ENCODE results near the gene NOS1AP.

NOS1AP gene

GRCh38 chr1:162376691-162377090 is 307.2 kb downstream of the NOS1AP start, which contains the start of gene SPATA46:
SPATA46 (minus strand) TSS chr1:162376854; CDS start chr1:162376790, 64 bp downstream.
- H3K36me3 ChIP-seq (replicated peaks; ENCODE audit: insufficient read depth, low read length), result no peaks in the 10 kb centered on the region
- H3K9ac ChIP-seq (ENCODE audit: low read length), result no peak within 1 kb of the TSS
- no peak within 1 kb of the TSS for H3K4me3 ChIP-seq (ENCODE audit: low read length)
- H3K79me2 ChIP-seq (ENCODE audit: low read length), result no peaks in the 10 kb centered on the region
- no peak within 1 kb of the TSS for H3K27ac ChIP-seq (ENCODE audit: low read length)
- H3K4me2 ChIP-seq (ENCODE audit: low read depth, low read length), result no peak within 1 kb of the TSS
- no peaks in the 10 kb centered on the region for H3K4me1 ChIP-seq (ENCODE audit: low read length)
- no peaks in the 10 kb centered on the region for H4K20me1 ChIP-seq (ENCODE audit: insufficient read depth, low read length)
- H3F3A ChIP-seq (ENCODE audit: insufficient read depth, low read length), result no peaks in the 10 kb centered on the region
- no peaks in the 10 kb centered on the region for H3K9me2 ChIP-seq (replicated peaks; ENCODE audit: insufficient read depth, low read length)
- DNase-seq, result no peak
- H3K9me3 ChIP-seq (replicated peaks; ENCODE audit: insufficient read depth, low read length), result no peaks in the 10 kb centered on the region
- TF ChIP-seq CTCF (IDR thresholded peaks at IDR 0.05; ENCODE audit: low read length), result no peak
- no peak for TF ChIP-seq EZH2phosphoT487 (IDR thresholded peaks at IDR 0.05; ENCODE audit: low read length)
- no peak for TF ChIP-seq EZH2 (optimal IDR thresholded peaks at IDR 0.05; ENCODE audit: low read depth, low read length)
- no peak within 1 kb of the TSS for H2AFZ ChIP-seq (ENCODE audit: low read length)
- no peaks in the 10 kb centered on the region for H3K27me3 ChIP-seq (replicated peaks; ENCODE audit: insufficient read depth, low read length)

GRCh38 chr1:162380061-162380846 is 310.8 kb downstream of the NOS1AP start:
- H3K9me2 ChIP-seq (replicated peaks; ENCODE audit: insufficient read depth, low read length), result no peaks in the 10 kb centered on the region
- no peaks in the 10 kb centered on the region for H3K4me1 ChIP-seq (ENCODE audit: low read length)
- no peaks in the 10 kb centered on the region for H3K79me2 ChIP-seq (ENCODE audit: low read length)
- H3K27me3 ChIP-seq (replicated peaks; ENCODE audit: insufficient read depth, low read length), result no peaks in the 10 kb centered on the region
- TF ChIP-seq EZH2phosphoT487 (IDR thresholded peaks at IDR 0.05; ENCODE audit: low read length), result no peak
- TF ChIP-seq CTCF (IDR thresholded peaks at IDR 0.05; ENCODE audit: low read length), result no peak
- no peak for TF ChIP-seq EZH2 (optimal IDR thresholded peaks at IDR 0.05; ENCODE audit: low read depth, low read length)
- H2AFZ ChIP-seq (ENCODE audit: low read length), result no peak overlapping the region
- H3K27ac ChIP-seq (ENCODE audit: low read length), result no peak overlapping the region
- no peaks in the 10 kb centered on the region for H3F3A ChIP-seq (ENCODE audit: insufficient read depth, low read length)
- no peaks in the 10 kb centered on the region for H3K9me3 ChIP-seq (replicated peaks; ENCODE audit: insufficient read depth, low read length)
- no peak overlapping the region for H3K9ac ChIP-seq (ENCODE audit: low read length)
- H3K4me2 ChIP-seq (ENCODE audit: low read depth, low read length), result no peak overlapping the region
- no peak overlapping the region for H3K4me3 ChIP-seq (ENCODE audit: low read length)
- no peaks in the 10 kb centered on the region for H3K36me3 ChIP-seq (replicated peaks; ENCODE audit: insufficient read depth, low read length)
- DNase-seq, result no peak
- H4K20me1 ChIP-seq (ENCODE audit: insufficient read depth, low read length), result no peaks in the 10 kb centered on the region

- TF ChIP-seq EZH2phosphoT487 (IDR thresholded peaks at IDR 0.05; ENCODE audit: low read length) (no peak), EZH2 (optimal IDR thresholded peaks at IDR 0.05; ENCODE audit: low read depth, low read length) (no peak), CTCF (IDR thresholded peaks at IDR 0.05; ENCODE audit: low read length) (no peak)
- no peaks in the 10 kb centered on the region for H3F3A ChIP-seq (ENCODE audit: insufficient read depth, low read length)
- H3K27ac ChIP-seq (ENCODE audit: low read length), result no peak within 1 kb of the TSS
- no peaks in the 10 kb centered on the region for H3K9me2 ChIP-seq (replicated peaks; ENCODE audit: insufficient read depth, low read length)
- no peak within 1 kb of the TSS for H3K4me3 ChIP-seq (ENCODE audit: low read length)
- no peak within 1 kb of the TSS for H3K9ac ChIP-seq (ENCODE audit: low read length)
- no peak for DNase-seq
- no peak within 1 kb of the TSS for H3K4me2 ChIP-seq (ENCODE audit: low read depth, low read length)
- no peaks in the 10 kb centered on the region for H3K27me3 ChIP-seq (replicated peaks; ENCODE audit: insufficient read depth, low read length)
- no peaks in the 10 kb centered on the region for H3K79me2 ChIP-seq (ENCODE audit: low read length)
- H3K36me3 ChIP-seq (replicated peaks; ENCODE audit: insufficient read depth, low read length), result no peaks in the 10 kb centered on the region
- no peaks in the 10 kb centered on the region for H4K20me1 ChIP-seq (ENCODE audit: insufficient read depth, low read length)
- no peak within 1 kb of the TSS for H2AFZ ChIP-seq (ENCODE audit: low read length)
- H3K4me1 ChIP-seq (ENCODE audit: low read length), result no peaks in the 10 kb centered on the region
- H3K9me3 ChIP-seq (replicated peaks; ENCODE audit: insufficient read depth, low read length), result no peaks in the 10 kb centered on the region
These were observed 311.9 kb downstream of the NOS1AP start, which contains the start of gene C1orf226 for GRCh38 chr1:162381383-162381782. C1orf226 (plus strand) TSS chr1:162381728; CDS start chr1:162381902, 174 bp downstream.
